Measurements from ENCODE around the gene TAX1BP1.

GRCh38 chr7:27705200-27705594 is 34.8 kb upstream of the TAX1BP1 start:
- TF ChIP-seq POLR2A (IDR thresholded peaks at IDR 0.05; ENCODE audit: low read length) (no peak), GATA1 (IDR thresholded peaks at IDR 0.05; ENCODE audit: low read depth, low read length) (no peak)

Data from erythroblast (primary cell).